Peyer's patch (tissue), 4 donors: ENCODE measurements around the gene DHDH.

Experiments
- POLR2A ChIP-seq, 2 donors: fragments of 450-650 bp; IDR thresholded peaks; one replicate each; pipeline ENCODE4 v1.5.1; 2017; ENCODE audit warnings: antibody characterized with exemption in 2 of 2, mild to moderate bottlenecking in 2 of 2, moderate library complexity in 2 of 2
- TF ChIP-seq, protein P1 (sequence below), 6 experiments: fragments of 450-650 bp in 4 of 6; fragments of 200-600 bp in 2 of 6; sonication (generic) in 1 of 6; IDR thresholded peaks; one replicate each; pipeline ENCODE4 v1.5.1; 2017 to 2019; ENCODE audit warnings: antibody characterized with exemption in 6 of 6, mild to moderate bottlenecking in 3 of 6, moderate library complexity in 1 of 6

DNA sequence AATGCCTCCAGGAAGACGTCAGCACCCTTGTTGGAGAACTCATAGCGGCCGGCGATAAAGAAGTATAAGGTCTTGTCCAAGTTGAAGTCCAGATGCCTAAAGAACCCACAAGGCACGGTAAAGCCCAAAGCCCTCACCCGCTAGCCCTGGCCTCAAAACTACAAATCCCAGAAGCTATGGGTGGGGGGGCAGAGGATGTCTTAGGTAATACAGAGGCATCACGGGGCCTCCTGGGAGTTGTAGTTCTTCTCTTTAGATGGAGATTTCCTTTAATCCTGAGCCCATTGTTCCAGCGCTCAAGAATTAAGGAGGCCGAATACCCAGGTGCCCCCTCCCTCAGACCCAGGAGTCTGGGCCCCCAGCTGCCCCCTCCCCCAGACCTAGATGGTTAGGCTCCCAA, 48.8 kb downstream of the DHDH start:
- TF ChIP-seq POLR2A (IDR thresholded peaks at IDR 0.05) = no peak
- TF ChIP-seq, protein P1, sequence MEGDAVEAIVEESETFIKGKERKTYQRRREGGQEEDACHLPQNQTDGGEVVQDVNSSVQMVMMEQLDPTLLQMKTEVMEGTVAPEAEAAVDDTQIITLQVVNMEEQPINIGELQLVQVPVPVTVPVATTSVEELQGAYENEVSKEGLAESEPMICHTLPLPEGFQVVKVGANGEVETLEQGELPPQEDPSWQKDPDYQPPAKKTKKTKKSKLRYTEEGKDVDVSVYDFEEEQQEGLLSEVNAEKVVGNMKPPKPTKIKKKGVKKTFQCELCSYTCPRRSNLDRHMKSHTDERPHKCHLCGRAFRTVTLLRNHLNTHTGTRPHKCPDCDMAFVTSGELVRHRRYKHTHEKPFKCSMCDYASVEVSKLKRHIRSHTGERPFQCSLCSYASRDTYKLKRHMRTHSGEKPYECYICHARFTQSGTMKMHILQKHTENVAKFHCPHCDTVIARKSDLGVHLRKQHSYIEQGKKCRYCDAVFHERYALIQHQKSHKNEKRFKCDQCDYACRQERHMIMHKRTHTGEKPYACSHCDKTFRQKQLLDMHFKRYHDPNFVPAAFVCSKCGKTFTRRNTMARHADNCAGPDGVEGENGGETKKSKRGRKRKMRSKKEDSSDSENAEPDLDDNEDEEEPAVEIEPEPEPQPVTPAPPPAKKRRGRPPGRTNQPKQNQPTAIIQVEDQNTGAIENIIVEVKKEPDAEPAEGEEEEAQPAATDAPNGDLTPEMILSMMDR (IDR thresholded peaks at IDR 0.05) = no peak
